Fibroblast of mammary gland (primary cell): ENCODE data around the gene SP3.

Source experiments
- DNase-seq: peaks from one replicate; pipeline ENCODE4 v3.0.0-alpha.2; 2010; ENCODE audit warnings: low read depth
- H3K4me3 ChIP-seq: 2 replicates; pipeline ENCODE4 v1.5.1; 2011; ENCODE audit warnings: low read depth, mild to moderate bottlenecking, low read length, moderate library complexity; ENCODE audit not compliant: control insufficient read depth
- CTCF ChIP-seq: conservative IDR thresholded peaks from 2 replicates; pipeline ENCODE4 v1.5.1; 2011; ENCODE audit warnings: low read depth, low read length, inconsistent platforms; ENCODE audit not compliant: control insufficient read depth, insufficient read depth

The SP3 gene

GRCh38 chr2:174003720-174004695, 38.8 kb upstream of the SP3 start:
- TF ChIP-seq CTCF: no peak
- no peak overlapping the region for H3K4me3 ChIP-seq

GRCh38 chr2:174002679-174003078, 37.5 kb upstream of the SP3 start:
- DNase-seq: no peak
- H3K4me3 ChIP-seq: no peak overlapping the region
- no peak for TF ChIP-seq CTCF

More at GRCh38 chr2:174003720-174004695, 38.8 kb upstream of the SP3 start:
- no peak for DNase-seq

GRCh38 chr2:174001107-174001506, 35.9 kb upstream of the SP3 start:
- TF ChIP-seq CTCF: no peak

GRCh38 chr2:173999724-174000123, 34.6 kb upstream of the SP3 start:
- no peak for DNase-seq
- TF ChIP-seq CTCF: no peak
- no peak overlapping the region for H3K4me3 ChIP-seq

More at GRCh38 chr2:174001107-174001506, 35.9 kb upstream of the SP3 start:
- H3K4me3 ChIP-seq: no peak overlapping the region
- no peak for DNase-seq

- no peak for TF ChIP-seq CTCF
- DNase-seq: no peak
- H3K4me3 ChIP-seq: no peak overlapping the region
Measured at GRCh38 chr2:173999272-173999671, 34.1 kb upstream of the SP3 start.

GRCh38 chr2:173998386-173998785, 33.2 kb upstream of the SP3 start:
- no peak for TF ChIP-seq CTCF
- no peak overlapping the region for H3K4me3 ChIP-seq
- no peak for DNase-seq
